Adrenal gland (tissue), 12 donors: ENCODE results near the gene ZNF446. TPM values are rescaled to one million over a fixed set of nuclear protein-coding genes. Genes with fewer than 3 reads are reported as not detected.

Experiments
- DNase-seq, 7 donors: peaks; one replicate each; pipeline ENCODE4 v3.0.0-alpha.2; 2019 to 2020
- H3K27ac ChIP-seq, 5 donors: fragments of 200-600 bp; sonication (generic) in 4 of 5; 1 replicate in 3 of 5; 2 replicates in 2 of 5; pipeline versions ENCODE4 v1.5.1 to v1.8.0; 2016 to 2020; ENCODE audit warnings: mild to moderate bottlenecking in 1 of 5
- H3K27me3 ChIP-seq: fragments of 200-600 bp; 2 replicates; pipeline ENCODE4 v1.8.0; 2021
- H3K36me3 ChIP-seq, 2 donors: fragments of 200-600 bp; replicated peaks in 1 of 2; 1 replicate in 1 of 2; 2 replicates in 1 of 2; pipeline versions ENCODE4 v1.5.1 to v1.8.0; 2018 to 2022
- H3K4me1 ChIP-seq, 2 donors: fragments of 200-600 bp; replicated peaks in 1 of 2; 1 replicate in 1 of 2; 2 replicates in 1 of 2; pipeline versions ENCODE4 v1.5.1 to v1.8.0; 2018 to 2021
- H3K4me3 ChIP-seq, 4 donors: fragments of 200-600 bp; sonication (generic) in 3 of 4; one replicate each; pipeline ENCODE4 v1.5.1; 2016 to 2018
- H3K9me3 ChIP-seq, 3 donors: fragments of 200-600 bp; sonication (generic) in 1 of 3; replicated peaks in 1 of 3; 1 replicate in 2 of 3; 2 replicates in 1 of 3; pipeline versions ENCODE4 v1.5.1 to v1.8.0; 2016 to 2021
- POLR2A ChIP-seq, 2 donors: fragments of 450-650 bp; IDR thresholded peaks; one replicate each; pipeline ENCODE4 v1.6.1; 2017; ENCODE audit warnings: antibody characterized with exemption in 2 of 2, mild to moderate bottlenecking in 2 of 2, moderate library complexity in 1 of 2
- WGBS, 4 donors: extraction: QIAGEN DNeasy Blood & Tissue Kit in 2 of 4; methylation state at CpG; one replicate each; pipeline versions ENCODE4 v1.1.5 to v1.1.7; 2013 to 2017; 5-methylcytosine and 5-hydroxymethylcytosine counted together
- intact Hi-C, 2 donors: fragments of 100-400 bp; cut with DNase I; formaldehyde crosslinking; loops; one replicate each; pipeline versions ENCODE4 v1.14.1 to v1.15.0; 2022 to 2023
- polyA plus RNA-seq, 3 donors: library from polyadenylated mRNA; stranded (reverse); fragments of 200-250 nt in 2 of 3; fragments of 350-450 nt in 1 of 3; fragmentation: Illumina TruSeq in 1 of 3; extraction: RNeasy Lipid Tissue Mini Kit (QIAGEN cat#74804) in 1 of 3; gene quantifications; one replicate each; pipeline ENCODE4 v1.2.3, GENCODE V29; 2013 to 2014
- small RNA-seq, 2 donors: library from RNA; depleted of rRNA; stranded (forward); fragments of <200 nt; gene quantifications; one replicate each; pipeline ENCODE3, GENCODE V24; 2016
- total RNA-seq, 9 donors: library from RNA; depleted of rRNA in 4 of 9; stranded (reverse); fragments of >200 nt in 4 of 9; fragments of 120-200 nt in 1 of 9; fragmentation: NEBNext Ultra II Directional in 1 of 9; extraction: Animal tissue kit (Norgen Biotek cat#: 25700) in 1 of 9; gene quantifications; one replicate each; pipeline versions ENCODE4 v1.1.0 to v1.2.4, GENCODE V29; 2013 to 2023
- TF ChIP-seq, protein P1 (sequence below), 6 experiments: fragments of 450-650 bp in 4 of 6; fragments of 200-600 bp in 2 of 6; sonication (generic) in 1 of 6; IDR thresholded peaks; 1 replicate in 5 of 6; 2 replicates in 1 of 6; pipeline versions ENCODE4 v1.5.1 to v1.8.0; 2016 to 2021; ENCODE audit warnings: antibody characterized with exemption in 6 of 6, mild to moderate bottlenecking in 2 of 6, moderate library complexity in 1 of 6
- donor health status: healthy with polysubstance abuse.
- donor health status: Bipolar disorder and iron deficiency.
- donor health status: DM: yes; HTN: yes; CAD: no.
- donor health status: DM: no; HTN: no; CAD: no.
- donor health status: DM: no; HTN: no; CAD: no.
- donor health status: DM: yes; HTN: yes; CAD: no.

The ZNF446 gene
- total and polyA plus RNA-seq, 12 donors = 2.7 to 30.8 (median 15.0) TPM

DNA sequence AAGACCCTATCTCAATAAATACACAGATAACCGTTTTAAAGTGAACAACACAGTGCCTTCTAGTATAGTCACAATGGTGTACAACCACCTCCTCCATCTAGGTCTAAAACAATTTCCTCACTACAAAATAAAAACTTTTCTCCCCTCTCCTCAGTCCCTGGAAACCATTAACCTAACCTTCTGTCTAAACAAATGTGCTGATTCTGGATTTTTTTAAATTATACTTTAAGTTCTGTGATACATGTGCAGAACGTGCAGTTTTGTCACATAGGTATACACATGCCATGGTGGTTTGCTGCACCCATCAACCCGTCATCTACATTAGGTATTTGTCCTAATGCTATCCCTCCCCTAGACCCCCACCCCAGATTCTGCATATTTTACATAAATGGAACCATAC, 53.3 kb downstream of the ZNF446 start:
- Histone ChIP-seq H3K4me1 (no peaks in the 10 kb centered on the region), H3K27ac (no peak overlapping the region), H3K27me3 (no peaks in the 10 kb centered on the region), H3K4me3 (no peak overlapping the region), H3K36me3 (no peaks in the 10 kb centered on the region), H3K9me3 (no peaks in the 10 kb centered on the region)
- intact Hi-C loops = no loop called here
- 66 to 70% (median 68%) methylated on average over 3 of the region's 3 CpGs for WGBS, 4 donors
- no peak for TF ChIP-seq POLR2A (IDR thresholded peaks at IDR 0.05)
- TF ChIP-seq, protein P1, sequence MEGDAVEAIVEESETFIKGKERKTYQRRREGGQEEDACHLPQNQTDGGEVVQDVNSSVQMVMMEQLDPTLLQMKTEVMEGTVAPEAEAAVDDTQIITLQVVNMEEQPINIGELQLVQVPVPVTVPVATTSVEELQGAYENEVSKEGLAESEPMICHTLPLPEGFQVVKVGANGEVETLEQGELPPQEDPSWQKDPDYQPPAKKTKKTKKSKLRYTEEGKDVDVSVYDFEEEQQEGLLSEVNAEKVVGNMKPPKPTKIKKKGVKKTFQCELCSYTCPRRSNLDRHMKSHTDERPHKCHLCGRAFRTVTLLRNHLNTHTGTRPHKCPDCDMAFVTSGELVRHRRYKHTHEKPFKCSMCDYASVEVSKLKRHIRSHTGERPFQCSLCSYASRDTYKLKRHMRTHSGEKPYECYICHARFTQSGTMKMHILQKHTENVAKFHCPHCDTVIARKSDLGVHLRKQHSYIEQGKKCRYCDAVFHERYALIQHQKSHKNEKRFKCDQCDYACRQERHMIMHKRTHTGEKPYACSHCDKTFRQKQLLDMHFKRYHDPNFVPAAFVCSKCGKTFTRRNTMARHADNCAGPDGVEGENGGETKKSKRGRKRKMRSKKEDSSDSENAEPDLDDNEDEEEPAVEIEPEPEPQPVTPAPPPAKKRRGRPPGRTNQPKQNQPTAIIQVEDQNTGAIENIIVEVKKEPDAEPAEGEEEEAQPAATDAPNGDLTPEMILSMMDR (IDR thresholded peaks at IDR 0.05) = no peak
- no peak for DNase-seq

Small RNA genes lying within 50 kb of the gene (small RNA-seq; reads per million reads assigned to genes)
- gene RN7SL693P (0 reads per million in 2 donors), gene RNU6-1337P (0 reads per million in 2 donors)

Other genes with a start within 250 kb of the ZNF446 start
- 100 to 1,000 TPM in 1 of 9 donors, 10 to 100 TPM in 8; 24.6 to 170 (median 31.4) TPM for gene ZNF544, start 247.4 kb upstream of the ZNF446 start, total RNA-seq
- 10 to 100 TPM; 10.8 to 26.5 (median 24.9) TPM for gene ZNF544, start 247.4 kb upstream of the ZNF446 start, polyA plus RNA-seq
- 1 to 10 TPM; 5.8 to 8.6 (median 6.7) TPM for gene ZNF8, start 197.4 kb upstream of the ZNF446 start, total RNA-seq
- gene ZNF8, start 197.4 kb upstream of the ZNF446 start, polyA plus RNA-seq = 1 to 10 TPM; 1.6 to 2.6 (median 2.4) TPM
- 10 to 100 TPM; 18.4 to 56.8 (median 31.4) TPM for gene ERVK3-1, start 171.0 kb upstream of the ZNF446 start, total RNA-seq
- gene ERVK3-1, start 171.0 kb upstream of the ZNF446 start, polyA plus RNA-seq = 10 to 100 TPM; 36.3 to 70.5 (median 48.4) TPM
- gene ZSCAN22, start 149.4 kb upstream of the ZNF446 start, total RNA-seq = 1 to 10 TPM; 1.8 to 4.8 (median 3.3) TPM
- 1 to 10 TPM in 2 of 3 donors, under 1 TPM in 1; 0.98 to 3.1 (median 1.2) TPM for gene ZSCAN22, start 149.4 kb upstream of the ZNF446 start, polyA plus RNA-seq
- 10 to 100 TPM in 3 of 9 donors, 1 to 10 TPM in 5, under 1 TPM in 1; 0.39 to 20.9 (median 6.5) TPM for gene A1BG, start 122.9 kb upstream of the ZNF446 start, total RNA-seq
- 10 to 100 TPM in 2 of 3 donors, not detected in 1; 31.3 to 41.3 TPM for gene A1BG, start 122.9 kb upstream of the ZNF446 start, polyA plus RNA-seq
- gene ZNF497, start 113.6 kb upstream of the ZNF446 start, total RNA-seq = 1 to 10 TPM in 8 of 9 donors, under 1 TPM in 1; 0.35 to 8.1 (median 1.5) TPM
- gene ZNF497, start 113.6 kb upstream of the ZNF446 start, polyA plus RNA-seq = 1 to 10 TPM in 2 of 3 donors, under 1 TPM in 1; 0.20 to 2.2 (median 2.0) TPM
- gene ZNF837, start 95.3 kb upstream of the ZNF446 start, total RNA-seq = 10 to 100 TPM in 1 of 9 donors, 1 to 10 TPM in 8; 2.4 to 10.5 (median 4.3) TPM
- 1 to 10 TPM in 2 of 3 donors, under 1 TPM in 1; 0.09 to 8.1 (median 6.1) TPM for gene ZNF837, start 95.3 kb upstream of the ZNF446 start, polyA plus RNA-seq
- 1,000 to 10,000 TPM in 7 of 9 donors, 100 to 1,000 TPM in 2; 839 to 1,999 (median 1,219) TPM for gene RPS5, start 89.1 kb upstream of the ZNF446 start, total RNA-seq
- 1,000 to 10,000 TPM in 1 of 3 donors, 100 to 1,000 TPM in 2; 555 to 1,093 (median 722) TPM for gene RPS5, start 89.1 kb upstream of the ZNF446 start, polyA plus RNA-seq
- gene RNF225, start 80.7 kb upstream of the ZNF446 start, total RNA-seq = not detected
- not detected for gene RNF225, start 80.7 kb upstream of the ZNF446 start, polyA plus RNA-seq
- gene ZNF584, start 67.7 kb upstream of the ZNF446 start, total RNA-seq = 10 to 100 TPM; 11.7 to 37.5 (median 15.9) TPM
- gene ZNF584, start 67.7 kb upstream of the ZNF446 start, polyA plus RNA-seq = 10 to 100 TPM in 1 of 3 donors, 1 to 10 TPM in 2; 7.1 to 12.3 (median 9.7) TPM
- gene ZNF132, start 36.2 kb upstream of the ZNF446 start, total RNA-seq = 10 to 100 TPM in 1 of 9 donors, 1 to 10 TPM in 8; 2.4 to 12.0 (median 4.9) TPM
- gene ZNF132, start 36.2 kb upstream of the ZNF446 start, polyA plus RNA-seq = 1 to 10 TPM; 1.3 to 3.2 (median 1.4) TPM
- gene ZNF324B, start 24.7 kb upstream of the ZNF446 start, total RNA-seq = 1 to 10 TPM; 3.1 to 8.7 (median 6.7) TPM
- 1 to 10 TPM; 1.4 to 3.6 (median 1.5) TPM for gene ZNF324B, start 24.7 kb upstream of the ZNF446 start, polyA plus RNA-seq
- 10 to 100 TPM in 6 of 9 donors, 1 to 10 TPM in 3; 7.5 to 58.3 (median 15.4) TPM for gene ZNF324, start 9.3 kb upstream of the ZNF446 start, total RNA-seq
- 1 to 10 TPM; 2.1 to 7.2 (median 3.5) TPM for gene ZNF324, start 9.3 kb upstream of the ZNF446 start, polyA plus RNA-seq
- gene SLC27A5, start 35.6 kb downstream of the ZNF446 start, total RNA-seq = 10 to 100 TPM in 3 of 9 donors, 1 to 10 TPM in 6; 3.8 to 17.1 (median 9.1) TPM
- 10 to 100 TPM in 2 of 3 donors, 1 to 10 TPM in 1; 5.9 to 18.3 (median 17.5) TPM for gene SLC27A5, start 35.6 kb downstream of the ZNF446 start, polyA plus RNA-seq
- gene ZBTB45, start 43.5 kb downstream of the ZNF446 start, total RNA-seq = 10 to 100 TPM in 8 of 9 donors, 1 to 10 TPM in 1; 2.6 to 20.4 (median 14.7) TPM
- gene ZBTB45, start 43.5 kb downstream of the ZNF446 start, polyA plus RNA-seq = 10 to 100 TPM in 1 of 3 donors, 1 to 10 TPM in 2; 1.7 to 12.6 (median 7.9) TPM
- 100 to 1,000 TPM; 161 to 279 (median 220) TPM for gene TRIM28, start 67.7 kb downstream of the ZNF446 start, total RNA-seq
- 100 to 1,000 TPM; 245 to 302 (median 254) TPM for gene TRIM28, start 67.7 kb downstream of the ZNF446 start, polyA plus RNA-seq
- 100 to 1,000 TPM; 146 to 246 (median 199) TPM for gene CHMP2A, start 78.8 kb downstream of the ZNF446 start, total RNA-seq
- gene CHMP2A, start 78.8 kb downstream of the ZNF446 start, polyA plus RNA-seq = 100 to 1,000 TPM; 273 to 560 (median 394) TPM
- gene UBE2M, start 82.3 kb downstream of the ZNF446 start, total RNA-seq = 100 to 1,000 TPM in 1 of 9 donors, 10 to 100 TPM in 8; 19.9 to 164 (median 77.2) TPM
- 100 to 1,000 TPM in 1 of 3 donors, 10 to 100 TPM in 2; 51.1 to 193 (median 55.6) TPM for gene UBE2M, start 82.3 kb downstream of the ZNF446 start, polyA plus RNA-seq
- 10 to 100 TPM; 13.8 to 77.0 (median 33.2) TPM for gene MZF1, start 97.0 kb downstream of the ZNF446 start, total RNA-seq
- gene MZF1, start 97.0 kb downstream of the ZNF446 start, polyA plus RNA-seq = 100 to 1,000 TPM in 2 of 3 donors, 1 to 10 TPM in 1; 8.7 to 152 (median 130) TPM